ENCODE results near the gene MAGI2.
"Not testable (repeated sequence)": the region's sequence is repeated elsewhere in the genome, so short reads cannot be mapped to it uniquely, and the experiment has no call there.

MAGI2 gene

GRCh38 chr7:79442766-79443165 lies 10.7 kb downstream of the MAGI2 start:
- DNase-seq = not testable (repeated sequence)

- no peak for DNase-seq
These were observed 17.1 kb downstream of the MAGI2 start for GRCh38 chr7:79436378-79436777.

GRCh38 chr7:79434867-79435266 lies 18.6 kb downstream of the MAGI2 start:
- DNase-seq = no peak

GRCh38 chr7:79434098-79434497 lies 19.4 kb downstream of the MAGI2 start:
- no peak for DNase-seq

GRCh38 chr7:79430391-79430790 lies 23.1 kb downstream of the MAGI2 start:
- DNase-seq = no peak

GRCh38 chr7:79425665-79426064 lies 27.8 kb downstream of the MAGI2 start:
- no peak for DNase-seq

- no peak for DNase-seq
These were observed 31.7 kb downstream of the MAGI2 start for GRCh38 chr7:79421751-79422150.

GRCh38 chr7:79420464-79420863 lies 33.0 kb downstream of the MAGI2 start:
- no peak for DNase-seq

- no peak for DNase-seq
These were observed 38.6 kb downstream of the MAGI2 start for GRCh38 chr7:79414910-79415309.

GRCh38 chr7:79412915-79413314 lies 40.6 kb downstream of the MAGI2 start:
- no peak for DNase-seq

GRCh38 chr7:79412438-79412837 lies 41.0 kb downstream of the MAGI2 start:
- no peak for DNase-seq

- no peak for DNase-seq
These were observed 43.1 kb downstream of the MAGI2 start for GRCh38 chr7:79410345-79410744.

GRCh38 chr7:79407351-79407750 lies 46.1 kb downstream of the MAGI2 start:
- DNase-seq = no peak

GRCh38 chr7:79406371-79406770 lies 47.1 kb downstream of the MAGI2 start:
- DNase-seq = no peak

GRCh38 chr7:79405368-79405767 lies 48.1 kb downstream of the MAGI2 start:
- DNase-seq = no peak

GRCh38 chr7:79403879-79404278 lies 49.6 kb downstream of the MAGI2 start:
- no peak for DNase-seq

- no peak for DNase-seq
These were observed 50.0 kb downstream of the MAGI2 start for GRCh38 chr7:79403451-79403850.

GRCh38 chr7:79401254-79401653 lies 52.2 kb downstream of the MAGI2 start:
- peak; percentile 67 for DNase-seq

GRCh38 chr7:79400222-79400621 lies 53.2 kb downstream of the MAGI2 start:
- DNase-seq = no peak

GRCh38 chr7:79398138-79398749 lies 55.2 kb downstream of the MAGI2 start:
- no peak for DNase-seq

- no peak for DNase-seq
These were observed 66.6 kb downstream of the MAGI2 start for GRCh38 chr7:79386688-79387422.

GRCh38 chr7:79381921-79382320 lies 71.5 kb downstream of the MAGI2 start:
- DNase-seq = no peak

GRCh38 chr7:79377097-79377496 lies 76.4 kb downstream of the MAGI2 start:
- no peak for DNase-seq

GRCh38 chr7:79376299-79377025 lies 77.0 kb downstream of the MAGI2 start:
- no peak for DNase-seq
